ENCODE data around the gene DEXI.
A peak's percentile ranks its signal among the peaks of the same experiment; 100 is the strongest.

GRCh38 chr16:10957771-10958482, 15.7 kb upstream of the DEXI start:
- no peak for TF ChIP-seq ZBTB14 (CRISPR knock-in tag; IDR thresholded peaks at IDR 0.05)
- TF ChIP-seq CTCF (CRISPR knock-in tag; IDR thresholded peaks at IDR 0.05), result no peak
- no peak for TF ChIP-seq NBN (conservative IDR thresholded peaks at IDR 0.05)
- TF ChIP-seq ZIK1 (CRISPR knock-in tag; IDR thresholded peaks at IDR 0.05; ENCODE audit: borderline replicate concordance, low read depth), result no peak
- 0 out of 2 replicates have a peak, but pooled peaks have one; percentile 8 for TF ChIP-seq CREB1 (IDR thresholded peaks at IDR 0.05)
- no peak for TF ChIP-seq CREB1 (CRISPR knock-in tag; IDR thresholded peaks at IDR 0.05)
- TF ChIP-seq SRF (IDR thresholded peaks at IDR 0.05; ENCODE audit: low read depth, low read length), result no peak
- TF ChIP-seq SOX13 (IDR thresholded peaks at IDR 0.05), result no peak
- TF ChIP-seq SOX13 (CRISPR knock-in tag; conservative IDR thresholded peaks at IDR 0.05 in 1 of 2, IDR thresholded peaks at IDR 0.05 in 1 of 2), result no peak
- TF ChIP-seq GTF3A (CRISPR knock-in tag; conservative IDR thresholded peaks at IDR 0.05), result no peak
- no peak for TF ChIP-seq REST (IDR thresholded peaks at IDR 0.05; ENCODE audit: borderline replicate concordance in 1 of 2, low read depth in 1 of 2, low read length in 2 of 2)
- no peak for TF ChIP-seq JUNB (CRISPR knock-in tag; IDR thresholded peaks at IDR 0.05; ENCODE audit: borderline replicate concordance)
- no peak for TF ChIP-seq ZNF121 (CRISPR knock-in tag; IDR thresholded peaks at IDR 0.05)
